EL (cell line): ENCODE data around the gene RCN1.
"Not testable (repeated sequence)": the region's sequence is repeated elsewhere in the genome, so short reads cannot be mapped to it uniquely, and the experiment has no call there.

Experiments
- DNase-seq: peaks from one replicate; pipeline ENCODE4 v3.0.0-alpha.2; 2016

Gene RCN1

DNA sequence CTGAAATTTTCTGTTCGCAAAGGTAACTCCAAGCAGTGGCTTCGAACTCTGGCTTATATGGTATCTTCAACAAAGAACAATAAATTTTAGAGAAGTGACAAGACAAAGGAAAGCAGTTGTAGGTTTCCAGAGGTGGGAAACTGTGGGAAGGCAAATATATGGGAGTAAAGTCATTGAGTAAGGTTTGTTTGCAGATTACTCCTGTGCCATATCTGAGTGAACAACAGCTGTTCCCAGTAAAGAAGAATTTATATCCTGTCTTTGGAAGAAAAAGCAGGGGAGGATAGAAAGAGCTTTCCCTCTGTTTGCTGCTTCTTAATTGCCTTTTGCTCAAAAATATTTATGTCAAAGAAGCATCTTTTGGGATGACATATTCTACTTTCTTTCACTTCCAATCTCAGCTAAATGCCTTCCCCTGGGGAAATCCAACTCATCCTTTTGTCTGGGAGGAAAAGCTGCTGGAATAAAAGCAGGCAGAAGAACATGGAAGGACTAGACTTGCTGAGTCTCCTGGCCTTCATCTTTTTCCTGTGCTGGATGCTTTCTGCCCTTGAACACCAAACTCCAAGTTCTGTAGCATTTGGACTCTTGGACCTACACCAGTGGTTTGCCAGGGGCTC, 10.4 kb upstream of the RCN1 start:
- no peak for DNase-seq

DNA sequence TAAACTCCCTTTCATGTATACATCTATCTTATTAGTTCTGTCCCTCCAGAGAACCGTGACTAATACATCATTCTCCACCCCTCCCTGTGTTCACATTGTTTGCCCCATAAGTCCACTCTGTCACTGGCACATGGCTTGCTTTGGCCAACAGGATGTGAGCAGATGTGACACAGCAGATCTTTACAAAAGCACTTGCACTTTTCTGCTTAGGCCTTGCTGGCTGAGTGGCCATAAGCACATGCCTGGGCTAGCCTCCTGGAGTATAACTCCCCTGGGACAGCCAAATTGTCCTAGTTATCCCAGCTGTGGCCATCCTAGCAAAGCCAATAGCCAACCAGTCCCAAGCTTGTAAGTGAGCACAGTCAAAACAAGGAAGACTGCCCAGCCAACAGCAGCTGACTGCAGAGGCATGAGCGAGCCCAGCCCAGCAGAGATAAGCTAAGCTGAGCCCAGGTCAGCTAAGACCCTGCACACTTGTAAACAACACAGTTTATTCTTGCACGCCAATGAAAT, 9.7 kb upstream of the RCN1 start:
- peak; percentile 56 for DNase-seq

DNA sequence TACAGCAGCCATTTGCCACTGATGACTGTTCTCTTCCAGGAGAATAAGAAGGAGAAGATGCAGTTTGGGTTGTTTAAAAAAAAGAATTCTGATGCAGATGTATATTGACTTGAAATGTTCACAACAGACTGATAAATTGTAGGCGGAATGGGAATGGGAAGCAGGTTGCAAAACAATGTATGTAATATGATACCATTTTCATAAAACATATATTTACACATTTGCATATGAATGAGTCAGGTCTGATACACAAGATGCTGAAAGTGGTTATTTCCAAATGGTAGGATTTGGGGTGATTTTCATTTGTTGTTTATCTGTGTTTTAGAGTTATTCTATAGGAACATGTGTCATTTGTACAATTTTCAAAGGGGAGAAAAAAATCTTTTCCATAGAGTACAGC, 9.0 kb upstream of the RCN1 start:
- no peak for DNase-seq

DNA sequence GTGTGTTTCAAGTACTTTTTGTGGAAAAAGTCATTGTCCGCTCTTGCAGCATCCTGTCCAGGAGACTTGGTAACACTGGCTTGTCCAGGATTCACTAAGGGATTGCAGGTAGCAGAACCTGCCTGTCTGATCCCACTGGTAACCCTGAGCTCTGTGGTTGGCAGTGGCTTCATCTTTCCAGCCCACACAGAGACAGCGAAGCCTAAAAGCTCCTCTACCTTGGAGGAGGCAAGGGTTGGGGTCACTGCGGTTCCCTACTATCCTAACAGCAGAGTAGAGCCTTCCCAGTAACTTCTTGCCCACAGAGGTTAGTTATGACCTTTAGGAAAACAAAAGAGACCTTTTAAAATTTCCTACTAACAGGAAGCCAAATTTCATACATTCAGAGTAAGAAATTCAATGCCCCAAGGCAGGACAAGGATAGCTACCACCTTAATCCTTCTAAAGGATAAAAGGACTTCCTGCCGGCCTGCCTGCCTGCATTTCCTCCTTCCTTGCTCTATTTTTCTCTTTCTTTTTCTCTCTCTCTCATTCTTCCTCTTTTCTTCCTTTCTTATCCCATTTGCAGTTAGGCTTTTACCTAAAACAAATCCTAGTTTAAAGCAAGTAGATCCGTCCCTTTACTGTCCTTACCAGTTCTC, 8.4 kb upstream of the RCN1 start:
- DNase-seq, result no peak

DNA sequence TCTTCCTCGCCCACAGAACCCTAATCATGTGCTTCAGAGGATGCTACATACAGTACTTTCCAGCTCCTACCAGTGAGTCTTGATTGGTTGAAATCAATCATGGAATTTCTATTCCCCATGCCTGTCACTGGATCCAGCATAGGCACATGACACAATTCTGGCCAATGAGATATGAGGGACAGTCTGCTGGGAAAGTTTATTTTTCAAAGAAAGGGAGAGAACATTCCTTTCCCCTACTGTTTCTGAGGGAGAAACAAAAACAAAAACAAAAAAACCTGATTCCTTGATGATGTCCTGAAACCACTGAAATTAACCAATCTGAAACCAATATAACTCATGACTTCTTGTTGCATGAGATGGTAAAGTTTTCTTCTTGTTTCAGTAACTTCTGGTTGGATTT, 3.3 kb upstream of the RCN1 start:
- peak; percentile 62 for DNase-seq

DNA sequence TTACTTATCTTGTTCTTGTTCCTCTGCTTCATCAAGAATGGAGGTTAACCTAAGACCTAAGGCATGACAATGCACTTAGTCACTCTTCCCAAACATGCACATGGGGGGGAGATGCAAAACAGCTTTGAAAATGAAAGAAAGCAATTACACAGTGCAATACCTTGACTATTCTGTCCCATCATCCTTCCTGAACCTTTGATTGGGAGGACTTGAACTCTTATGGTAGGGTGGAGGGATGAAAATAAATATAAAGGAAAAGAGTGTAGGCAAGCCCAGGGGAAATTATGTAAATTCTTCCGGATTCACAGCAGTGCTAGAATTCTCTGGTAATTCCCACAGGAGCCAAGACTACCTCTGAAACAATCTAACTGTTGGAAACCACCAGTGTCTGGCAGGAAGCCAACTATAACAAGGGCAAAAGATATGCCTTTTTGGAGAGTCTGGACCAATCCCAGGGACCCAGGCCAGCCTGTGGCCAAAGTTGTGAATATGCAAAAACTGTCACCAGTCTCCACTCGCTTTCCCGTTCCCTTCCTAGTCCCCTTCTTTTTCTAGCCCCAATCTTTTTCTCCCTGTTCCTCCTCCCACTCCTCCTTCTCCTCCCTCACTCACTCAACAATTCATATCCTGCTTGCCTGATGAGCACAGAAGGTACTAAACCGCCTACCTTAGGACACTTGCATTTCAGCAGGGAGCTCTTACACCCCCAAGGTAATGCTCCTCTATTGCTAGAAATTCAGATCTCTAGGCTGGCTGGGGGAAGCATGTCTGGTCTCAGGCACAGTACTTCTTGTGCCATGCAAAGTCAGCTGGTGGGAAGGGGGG, 2.5 kb upstream of the RCN1 start:
- peak; percentile 91 for DNase-seq

DNA sequence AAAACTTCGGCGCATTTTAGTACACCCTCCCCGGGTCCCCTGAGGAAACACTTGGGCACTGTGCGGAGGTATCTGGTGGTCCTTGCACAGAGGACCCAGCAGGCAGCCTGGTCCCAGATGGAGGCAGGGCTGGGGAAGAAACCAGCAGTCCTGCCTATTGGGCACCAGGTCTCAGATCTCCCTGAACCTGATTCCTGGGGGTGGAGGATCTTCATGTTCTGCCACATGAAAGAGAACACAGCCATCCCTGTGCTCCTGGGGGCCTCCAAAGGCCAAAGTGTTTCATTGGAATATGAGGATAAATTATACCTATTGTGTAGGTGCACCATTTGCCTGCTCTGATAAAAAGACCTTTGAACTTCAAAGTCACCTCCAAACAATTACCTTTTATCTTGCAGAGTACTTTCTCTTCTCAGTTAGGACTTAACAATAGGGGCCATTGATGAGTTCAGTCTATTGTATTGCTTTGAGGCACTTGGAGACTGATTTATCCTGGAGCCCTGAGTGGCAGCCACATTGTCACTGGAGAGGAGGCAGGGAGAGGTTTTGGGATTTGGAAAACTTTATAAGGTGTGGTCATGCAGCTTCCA, 1.8 kb downstream of the RCN1 start:
- DNase-seq, result no peak

DNA sequence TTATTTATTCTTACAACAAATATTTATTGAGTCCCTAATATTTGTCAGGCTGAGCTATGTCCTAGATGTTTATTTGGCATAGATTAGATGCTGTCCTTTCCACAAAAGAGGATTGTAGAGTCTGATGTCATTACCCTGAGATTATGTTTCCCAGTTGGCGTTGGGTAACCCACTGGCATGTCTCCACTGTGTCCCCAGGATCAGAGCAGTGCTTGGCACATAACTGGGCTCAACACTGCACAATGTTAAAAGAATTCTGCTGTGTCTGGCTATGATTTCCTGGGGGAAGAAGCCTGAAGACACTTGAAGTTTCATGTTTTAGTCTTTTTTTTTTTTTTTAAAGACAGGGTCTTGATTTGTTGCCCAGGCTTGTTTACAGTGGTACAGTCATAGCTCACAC, 4.0 kb downstream of the RCN1 start:
- no peak for DNase-seq

DNA sequence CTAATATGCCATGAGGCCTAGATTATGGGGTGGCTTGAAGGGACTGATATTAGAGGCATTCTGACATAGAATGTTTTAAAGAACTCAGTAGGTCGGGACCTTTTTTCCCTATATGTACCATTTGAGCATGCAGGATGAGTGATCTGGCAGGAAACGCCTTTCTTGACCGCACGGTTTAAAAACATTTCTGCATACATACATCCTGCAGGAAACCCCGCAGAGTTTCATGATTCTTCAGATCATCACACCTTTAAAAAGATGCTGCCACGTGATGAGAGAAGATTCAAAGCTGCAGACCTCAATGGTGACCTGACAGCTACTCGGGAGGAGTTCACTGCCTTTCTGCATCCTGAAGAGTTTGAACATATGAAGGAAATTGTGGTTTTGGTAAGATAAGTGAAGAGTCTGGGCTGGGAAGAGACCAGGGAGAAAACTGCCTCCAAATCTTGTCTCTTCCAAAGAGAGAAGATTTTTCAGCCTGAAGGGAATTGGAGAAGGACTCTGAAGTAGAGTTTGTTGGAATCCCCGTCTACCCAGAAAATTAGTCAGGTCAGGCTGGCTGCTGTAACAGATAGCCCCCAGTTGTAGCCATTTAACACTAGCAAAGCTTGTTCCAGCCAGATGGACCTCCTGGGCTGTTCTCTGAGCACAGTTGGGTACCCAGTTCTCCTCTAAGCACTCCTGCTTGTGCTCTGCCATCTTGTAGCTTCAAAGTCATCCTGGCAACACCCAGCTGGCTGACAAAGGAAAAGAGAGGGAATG, 7.4 kb downstream of the RCN1 start:
- no peak for DNase-seq

DNA sequence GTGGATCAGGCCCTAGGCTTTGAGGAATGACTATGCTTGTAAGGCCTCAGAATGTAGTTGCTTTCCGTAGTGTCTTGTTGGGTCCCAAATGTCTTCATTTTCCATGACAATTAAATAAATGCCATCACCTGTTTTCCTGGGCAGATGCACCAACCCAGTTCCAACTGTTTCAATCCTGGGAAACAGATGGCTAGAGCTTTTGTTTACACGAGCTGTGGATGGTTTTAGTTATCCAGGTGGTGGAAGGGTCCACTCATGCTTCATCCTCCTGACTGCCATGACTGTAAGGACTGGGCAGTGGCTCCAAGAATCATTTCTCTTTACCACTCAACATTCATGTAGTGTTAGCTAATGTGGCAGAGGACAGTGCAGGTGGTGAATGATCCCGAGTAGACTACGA, 8.6 kb downstream of the RCN1 start:
- no peak for DNase-seq

DNA sequence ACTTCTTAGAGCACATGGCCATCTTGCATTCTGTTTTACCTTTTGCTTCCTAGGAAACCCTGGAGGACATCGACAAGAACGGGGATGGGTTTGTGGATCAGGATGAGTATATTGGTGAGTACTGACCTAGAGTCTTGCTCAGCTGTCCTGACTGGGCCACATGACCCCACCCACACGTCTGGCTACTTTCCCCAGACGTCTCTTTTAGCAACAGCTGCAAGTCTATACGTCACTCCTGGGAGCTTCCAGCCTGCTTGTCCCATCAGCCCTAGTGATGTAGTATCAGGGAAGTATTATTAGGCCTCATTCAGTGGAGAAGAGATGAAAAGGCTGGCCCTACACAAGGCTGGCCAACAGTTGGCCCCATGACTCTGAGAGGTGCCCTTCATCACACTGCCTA, 9.6 kb downstream of the RCN1 start:
- no peak for DNase-seq

DNA sequence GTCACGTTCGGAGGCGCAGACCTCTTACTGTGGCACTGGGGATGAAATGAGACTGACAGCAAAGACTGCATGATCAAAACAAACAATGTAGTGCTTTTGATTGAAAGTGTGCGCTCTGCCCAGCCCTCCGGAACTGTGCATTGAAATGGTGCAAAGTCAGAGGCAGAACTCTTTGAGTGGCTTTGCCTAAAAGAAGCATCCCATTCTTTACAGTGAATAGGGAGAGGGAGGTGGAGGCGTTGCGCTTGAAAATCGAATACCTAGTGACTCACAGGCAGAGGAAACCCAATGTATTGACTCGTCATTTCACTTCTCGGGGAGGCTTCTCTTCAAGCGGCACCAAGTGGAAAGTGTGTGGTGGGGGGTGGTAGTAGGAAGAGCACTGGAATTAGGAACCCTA, 10.9 kb downstream of the RCN1 start:
- no peak for DNase-seq

DNA sequence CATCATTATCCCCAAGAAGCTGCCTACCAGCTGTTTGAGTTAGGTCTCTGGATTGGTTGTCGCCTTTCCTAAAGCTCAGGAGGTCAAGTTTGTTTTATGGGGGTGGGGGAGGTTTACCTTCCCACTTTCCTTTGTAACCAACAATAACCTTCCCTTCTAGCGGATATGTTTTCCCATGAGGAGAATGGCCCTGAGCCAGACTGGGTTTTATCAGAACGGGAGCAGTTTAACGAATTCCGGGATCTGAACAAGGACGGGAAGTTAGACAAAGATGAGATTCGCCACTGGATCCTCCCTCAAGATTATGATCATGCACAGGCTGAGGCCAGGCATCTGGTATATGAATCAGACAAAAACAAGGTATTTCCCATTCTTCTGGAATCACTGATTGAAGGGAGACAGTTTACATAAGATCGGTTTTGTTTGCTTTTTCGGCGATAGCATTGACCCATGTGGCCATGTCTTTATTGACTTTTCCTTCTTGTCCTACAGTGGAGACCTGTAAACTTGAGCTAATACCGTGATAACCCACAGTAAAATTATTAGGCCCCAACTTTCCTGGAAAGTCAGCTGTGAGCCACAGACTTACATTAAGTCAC, 12.3 kb downstream of the RCN1 start:
- DNase-seq, result not testable (repeated sequence)

DNA sequence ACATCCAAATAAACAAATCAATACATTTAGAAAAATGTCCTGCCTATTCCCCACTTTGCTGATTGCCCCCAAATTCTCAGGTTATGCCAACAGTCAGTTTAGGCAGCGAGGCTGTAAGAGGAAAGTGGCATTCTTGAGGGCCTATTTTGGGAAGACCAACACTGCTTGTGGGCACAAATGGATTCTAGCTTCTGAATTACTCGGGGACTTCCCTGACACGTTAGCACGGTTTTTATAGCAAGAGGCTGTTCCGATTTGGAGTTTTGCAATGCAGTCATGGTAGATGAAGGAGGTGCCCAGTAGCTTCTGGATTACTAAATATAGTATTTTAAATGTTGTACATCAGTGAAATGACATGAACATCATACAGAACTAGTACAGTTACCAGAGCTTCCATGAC, 13.1 kb downstream of the RCN1 start:
- no peak for DNase-seq

DNA sequence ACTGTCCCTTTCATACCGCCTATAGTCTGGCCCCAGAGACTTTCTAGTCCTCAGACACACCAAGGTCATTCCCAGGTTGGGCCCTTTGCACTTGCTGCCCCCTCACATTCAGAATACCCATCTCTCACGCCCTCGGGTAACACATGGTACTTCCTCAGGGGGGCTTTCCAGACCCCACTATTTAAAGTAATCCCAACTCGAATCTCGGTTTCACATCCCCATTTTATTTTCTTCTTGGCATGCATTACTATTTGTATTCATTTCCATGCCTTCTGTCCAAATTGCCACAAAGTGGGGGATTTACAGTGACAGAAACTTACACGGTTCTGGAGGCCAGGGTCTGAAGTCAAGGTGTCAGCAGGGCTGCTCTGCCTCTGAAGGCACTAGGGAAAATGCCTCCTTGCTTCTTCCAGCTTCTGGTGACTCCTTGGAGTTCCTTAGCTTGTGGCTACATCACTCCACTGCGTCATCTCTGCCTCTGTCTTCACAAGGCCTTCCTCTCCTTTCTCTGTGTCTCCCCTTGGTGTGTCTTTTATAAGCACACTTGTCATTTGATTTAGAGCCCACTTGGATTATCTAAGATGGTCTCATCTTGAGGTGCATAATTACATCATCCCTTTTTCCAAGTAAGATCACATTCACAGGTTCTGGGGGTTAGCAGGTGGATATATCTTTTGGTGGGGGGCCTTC, 15.1 kb downstream of the RCN1 start:
- DNase-seq, result no peak

DNA sequence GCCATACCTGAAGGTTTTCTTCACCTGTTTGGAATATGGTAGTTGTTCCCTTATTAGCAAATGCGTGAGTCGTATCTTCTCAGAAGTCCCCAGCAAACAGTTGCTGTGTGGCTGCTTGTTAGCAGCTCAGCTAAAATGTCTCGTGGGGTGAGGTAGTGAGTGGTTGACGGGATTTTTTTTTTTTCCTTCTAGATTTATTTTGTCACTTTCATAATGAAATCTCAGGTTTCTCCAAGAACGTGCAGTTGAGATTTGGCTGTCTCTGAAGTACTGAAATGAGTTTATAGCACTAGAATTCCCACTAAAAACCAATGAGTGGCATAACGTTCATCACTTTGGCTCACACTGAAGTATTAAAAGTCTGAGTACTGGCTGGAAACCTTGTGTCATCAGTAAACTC, 16.8 kb downstream of the RCN1 start:
- no peak for DNase-seq

DNA sequence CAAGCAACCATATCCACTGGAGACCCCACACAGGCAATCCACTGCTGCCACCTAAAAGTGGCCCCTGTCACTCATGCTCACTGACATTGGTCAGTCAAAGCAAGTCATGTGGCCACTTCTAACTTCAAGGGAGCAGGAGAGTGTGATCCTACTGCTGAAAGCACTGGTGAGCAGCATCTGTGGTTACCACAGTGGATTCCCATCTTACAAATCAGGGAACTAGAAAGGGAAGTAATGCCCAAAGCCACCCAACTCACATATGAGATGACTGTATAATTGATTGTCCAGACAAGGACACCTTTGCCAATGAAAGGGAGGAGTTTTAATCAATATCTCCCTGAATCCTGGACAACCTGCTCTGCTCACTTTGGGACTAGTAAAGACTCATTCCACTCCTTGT, 17.7 kb downstream of the RCN1 start:
- DNase-seq, result no peak

DNA sequence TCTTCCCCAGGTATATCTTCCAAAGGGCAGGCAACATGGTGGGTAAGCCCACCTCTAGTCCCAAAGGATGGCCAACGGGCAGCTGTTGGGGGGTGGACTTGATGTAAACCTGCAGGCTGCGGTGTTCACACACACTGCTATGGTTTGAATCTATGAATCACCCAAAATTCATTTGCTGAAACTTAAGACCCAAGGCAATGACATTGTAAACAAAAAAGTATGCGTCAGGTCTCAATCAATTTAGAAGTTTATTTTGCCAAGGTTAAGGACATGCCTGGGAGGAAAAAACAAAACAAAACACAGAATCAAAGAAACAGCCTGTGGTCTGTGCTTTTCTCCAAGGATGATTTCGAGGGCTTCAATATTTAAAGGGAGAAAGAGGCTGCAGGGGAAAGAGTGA, 18.3 kb downstream of the RCN1 start:
- DNase-seq, result peak; percentile 56

DNA sequence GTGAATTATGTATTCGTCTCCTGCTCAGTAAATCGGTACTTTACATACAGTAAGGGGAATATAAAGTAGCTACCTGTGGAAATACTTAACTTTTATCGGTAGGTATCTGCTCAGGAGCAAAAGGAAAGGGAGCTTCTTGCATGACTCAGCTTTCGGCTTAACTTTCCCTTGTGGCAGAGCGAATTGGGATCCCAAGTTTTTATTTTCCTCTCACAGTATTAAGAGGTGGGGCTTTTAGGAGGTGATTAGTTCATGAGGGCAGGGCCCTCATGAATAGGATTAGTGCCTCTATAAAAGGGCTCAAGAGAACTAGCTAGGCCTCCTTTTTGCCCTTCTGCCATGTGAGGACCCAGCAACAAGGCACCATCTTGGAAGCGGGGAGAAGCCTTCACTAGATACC, 18.7 kb downstream of the RCN1 start:
- no peak for DNase-seq

DNA sequence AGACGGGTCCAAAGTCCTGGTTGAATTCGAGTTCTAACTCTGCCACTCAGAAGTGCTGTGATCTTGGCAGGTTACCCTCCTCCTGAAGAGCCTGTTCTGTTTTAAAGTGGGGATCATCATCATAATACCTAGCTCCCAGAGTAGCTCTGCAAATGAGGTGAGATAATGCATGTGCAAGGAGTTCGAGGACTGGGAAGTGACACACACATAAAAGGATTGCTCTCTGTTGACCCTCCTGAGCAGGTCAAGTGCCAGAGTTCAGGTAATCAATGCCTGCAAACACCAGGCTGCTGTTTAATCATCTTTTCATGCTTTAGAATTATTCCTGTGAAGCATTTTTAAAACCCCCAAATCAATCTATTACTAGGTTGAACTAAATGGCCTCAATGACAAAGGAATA, 19.9 kb downstream of the RCN1 start:
- DNase-seq, result no peak

DNA sequence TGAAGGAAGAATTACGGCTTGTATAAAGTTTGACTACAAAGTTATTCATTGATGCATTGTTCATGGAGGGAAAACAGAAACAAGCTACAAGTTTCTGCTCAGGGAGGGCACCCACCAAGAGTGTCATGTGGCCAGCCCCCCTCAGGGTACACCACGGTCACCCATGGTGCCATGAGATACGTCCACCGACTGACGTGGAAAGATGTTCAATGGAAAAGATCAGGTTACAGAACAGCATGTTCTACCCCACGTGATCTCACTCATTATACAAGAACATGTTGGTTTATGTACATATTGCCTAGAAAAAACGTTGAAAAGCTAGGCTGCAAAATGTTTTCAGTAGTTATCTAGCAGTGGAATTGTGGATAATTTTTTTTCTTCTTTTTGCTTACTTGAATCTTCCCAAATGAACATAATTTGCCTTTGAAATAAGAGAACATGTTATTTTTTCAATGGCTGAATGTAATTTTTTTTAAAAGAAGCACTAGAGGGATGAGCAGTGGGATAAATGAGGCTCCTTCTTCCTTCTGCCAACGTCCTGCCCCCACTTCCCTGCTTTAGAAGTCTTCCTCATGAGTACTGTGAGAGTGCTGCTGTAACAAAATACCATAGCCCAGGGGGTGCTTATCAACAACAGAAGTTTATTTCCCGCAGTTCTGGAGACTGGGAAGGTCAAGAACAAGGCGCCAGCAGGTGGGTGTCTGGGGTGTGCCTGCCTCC, 22.5 kb downstream of the RCN1 start:
- DNase-seq, result no peak

DNA sequence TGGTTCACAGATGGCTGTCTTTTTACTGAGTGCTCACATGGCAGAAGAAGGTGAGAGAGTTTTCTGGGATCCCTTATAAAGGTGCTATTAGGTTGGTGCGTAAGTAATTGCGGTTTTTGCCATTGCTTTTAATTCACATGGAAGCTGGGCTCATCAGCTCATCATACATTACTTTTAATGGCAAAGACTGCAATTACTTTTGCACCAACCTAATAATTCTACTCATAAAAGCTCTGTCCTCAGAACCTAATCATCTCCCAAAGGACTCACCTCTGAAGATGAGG, 23.0 kb downstream of the RCN1 start:
- no peak for DNase-seq
